Stimulated activated CD8-positive, alpha-beta memory T cell treated with anti-CD3 and anti-CD28 coated beads, Interleukin-12 subunit alpha, Interleukin-12 subunit beta, amount 100 ng/mL, for 1 hour (primary cell): ENCODE data around the gene HOTAIR.

Source experiments
- DNase-seq: peaks from one replicate; pipeline ENCODE4 v3.0.0-alpha.2; 2020; ENCODE audit warnings: low read depth

Gene HOTAIR

GRCh38 chr12:54011665-54012532, 37.1 kb upstream of the HOTAIR start:
- DNase-seq = no peak

GRCh38 chr12:54010972-54011664, 36.4 kb upstream of the HOTAIR start:
- no peak for DNase-seq

GRCh38 chr12:54010053-54010971, 35.6 kb upstream of the HOTAIR start:
- DNase-seq = no peak

GRCh38 chr12:54009171-54010052, 34.7 kb upstream of the HOTAIR start:
- no peak for DNase-seq

- no peak for DNase-seq
These were observed 33.5 kb upstream of the HOTAIR start for GRCh38 chr12:54008260-54008552.

- DNase-seq = no peak
These were observed 32.9 kb upstream of the HOTAIR start for GRCh38 chr12:54007538-54008259.

GRCh38 chr12:54006559-54007220, 31.9 kb upstream of the HOTAIR start:
- no peak for DNase-seq

GRCh38 chr12:54005853-54006558, 31.3 kb upstream of the HOTAIR start:
- peak; percentile 83 for DNase-seq

GRCh38 chr12:54005531-54005852, 30.7 kb upstream of the HOTAIR start:
- no peak for DNase-seq

GRCh38 chr12:54004841-54005530, 30.2 kb upstream of the HOTAIR start:
- no peak for DNase-seq

- DNase-seq = no peak
These were observed 29.5 kb upstream of the HOTAIR start for GRCh38 chr12:54004063-54004840.

- no peak for DNase-seq
These were observed 28.9 kb upstream of the HOTAIR start for GRCh38 chr12:54003625-54004024.

GRCh38 chr12:54002915-54003389, 28.2 kb upstream of the HOTAIR start:
- no peak for DNase-seq

GRCh38 chr12:54002278-54002914, 27.6 kb upstream of the HOTAIR start:
- no peak for DNase-seq

- no peak for DNase-seq
These were observed 26.8 kb upstream of the HOTAIR start for GRCh38 chr12:54001283-54002187.
